ENCODE results near the gene TSPAN9.

- TF ChIP-seq CTCF (IDR thresholded peaks at IDR 0.05; ENCODE audit: low read depth, low read length, poor library complexity, severe bottlenecking) (no peak), EZH2phosphoT487 (IDR thresholded peaks at IDR 0.05; ENCODE audit: borderline replicate concordance, low read length) (no peak)
Observed at GRCh38 chr12:3177778-3178425, 100.7 kb downstream of the TSPAN9 start.

Data from DOHH2 (cell line).